ENCODE data around the gene HOXA9. TPM values are rescaled to one million over a fixed set of nuclear protein-coding genes. Genes with fewer than 3 reads are reported as not detected.

HOXA9 gene
- total RNA-seq, 1 experiment from 2014 or later: 91.0 TPM

DNA sequence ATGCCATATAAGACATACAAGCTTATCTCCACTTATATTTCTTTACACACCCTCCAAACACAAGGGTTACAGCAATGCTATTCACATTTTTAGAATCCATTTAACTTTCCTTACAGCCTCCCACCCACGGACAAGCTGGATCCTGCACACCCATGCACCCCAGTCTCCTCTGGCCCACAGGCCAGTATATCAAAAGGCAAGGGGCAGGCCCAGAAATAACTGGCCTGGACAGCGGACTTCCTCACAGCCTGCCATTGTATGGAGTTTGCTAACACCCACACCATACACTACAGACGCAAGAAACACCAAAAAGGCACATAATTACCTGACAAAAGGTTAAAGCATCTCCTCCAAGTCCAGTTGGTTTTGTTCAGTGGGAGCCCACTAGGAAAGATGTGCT, 46.8 kb downstream of the HOXA9 start:
- Histone ChIP-seq H3K36me3 (ENCODE audit: control insufficient read depth in 1 of 2, insufficient read depth in 2 of 2, low read length in 2 of 2) (no peaks in the 10 kb centered on the region), H3K9ac (ENCODE audit: low read length) (no peak overlapping the region), H3K9me2 (ENCODE audit: insufficient read depth) (no peaks in the 10 kb centered on the region), H3K4me1 (ENCODE audit: control insufficient read depth in 1 of 2, insufficient read depth in 2 of 2, low read length in 2 of 2) (peaks cover 48 to 77% of the 10 kb centered on the region in 2 experiments), H4K20me1 (ENCODE audit: insufficient read depth) (no peaks in the 10 kb centered on the region), H3K27me3 (ENCODE audit: insufficient read depth, low read length) (peaks cover 16% of the 10 kb centered on the region; the same call in 1 of the 2 replicates), H3K27ac (ENCODE audit: low read depth, low read length) (no peak overlapping the region), H3K9me3 (ENCODE audit: control insufficient read depth in 1 of 2, insufficient read depth in 1 of 2, low read depth in 1 of 2, low read length in 2 of 2) (no peaks in the 10 kb centered on the region), H3K4me3 (replicated peaks in 1 of 2; ENCODE audit: low read depth in 1 of 2, low read length in 2 of 2) (no peak overlapping the region), H3K79me2 (ENCODE audit: insufficient read depth, low read length) (no peaks in the 10 kb centered on the region), H3K4me2 (ENCODE audit: low read length) (no peak overlapping the region), H2AFZ (ENCODE audit: low read depth, low read length, poor library complexity, severe bottlenecking) (no peak overlapping the region)
- POLR2A ChIA-PET: no interaction called here
- RAD21 ChIA-PET (ENCODE audit: low non-redundant PET in 1 of 2, low total read pairs in 2 of 2, uncharacterized antibody in 2 of 2, unreplicated experiment in 2 of 2): no interaction called here
- TF ChIP-seq CEBPB (IDR thresholded peaks at IDR 0.05; ENCODE audit: low read depth): no peak
- TF ChIP-seq, protein P1, sequence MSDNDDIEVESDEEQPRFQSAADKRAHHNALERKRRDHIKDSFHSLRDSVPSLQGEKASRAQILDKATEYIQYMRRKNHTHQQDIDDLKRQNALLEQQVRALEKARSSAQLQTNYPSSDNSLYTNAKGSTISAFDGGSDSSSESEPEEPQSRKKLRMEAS (IDR thresholded peaks at IDR 0.05): no peak
- TF ChIP-seq SRF (IDR thresholded peaks at IDR 0.05; ENCODE audit: low read depth): no peak
- no peak for TF ChIP-seq ELF1 (IDR thresholded peaks at IDR 0.05; ENCODE audit: borderline replicate concordance, low read depth)
- TF ChIP-seq RAD21 (IDR thresholded peaks at IDR 0.05; ENCODE audit: low read depth): no peak
- no peak for TF ChIP-seq CBX3 (IDR thresholded peaks at IDR 0.05; ENCODE audit: low read depth)
- no peak for TF ChIP-seq FOSL1 (IDR thresholded peaks at IDR 0.05; ENCODE audit: low read depth)
- no peak for TF ChIP-seq EZH2phosphoT487 (IDR thresholded peaks at IDR 0.05; ENCODE audit: borderline replicate concordance)
- no peak for TF ChIP-seq EZH2 (IDR thresholded peaks at IDR 0.05)
- no peak for TF ChIP-seq SP1 (IDR thresholded peaks at IDR 0.05; ENCODE audit: low read depth)
- TF ChIP-seq, protein P2, sequence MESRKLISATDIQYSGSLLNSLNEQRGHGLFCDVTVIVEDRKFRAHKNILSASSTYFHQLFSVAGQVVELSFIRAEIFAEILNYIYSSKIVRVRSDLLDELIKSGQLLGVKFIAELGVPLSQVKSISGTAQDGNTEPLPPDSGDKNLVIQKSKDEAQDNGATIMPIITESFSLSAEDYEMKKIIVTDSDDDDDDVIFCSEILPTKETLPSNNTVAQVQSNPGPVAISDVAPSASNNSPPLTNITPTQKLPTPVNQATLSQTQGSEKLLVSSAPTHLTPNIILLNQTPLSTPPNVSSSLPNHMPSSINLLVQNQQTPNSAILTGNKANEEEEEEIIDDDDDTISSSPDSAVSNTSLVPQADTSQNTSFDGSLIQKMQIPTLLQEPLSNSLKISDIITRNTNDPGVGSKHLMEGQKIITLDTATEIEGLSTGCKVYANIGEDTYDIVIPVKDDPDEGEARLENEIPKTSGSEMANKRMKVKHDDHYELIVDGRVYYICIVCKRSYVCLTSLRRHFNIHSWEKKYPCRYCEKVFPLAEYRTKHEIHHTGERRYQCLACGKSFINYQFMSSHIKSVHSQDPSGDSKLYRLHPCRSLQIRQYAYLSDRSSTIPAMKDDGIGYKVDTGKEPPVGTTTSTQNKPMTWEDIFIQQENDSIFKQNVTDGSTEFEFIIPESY (IDR thresholded peaks at IDR 0.05; ENCODE audit: extremely low read depth, insufficient replicate concordance, low read length): no peak
- no peak for TF ChIP-seq ZFX (IDR thresholded peaks at IDR 0.05)
- no peak for TF ChIP-seq TCF7L2 (IDR thresholded peaks at IDR 0.05; ENCODE audit: borderline replicate concordance, extremely low read depth, insufficient read depth, insufficient read length)
- intact Hi-C loops (cut with micrococcal nuclease): no loop called here
- ATAC-seq (no peak), DNase-seq (ENCODE audit: low read depth, low spot score) (no peak)
- CTCF ChIA-PET: no interaction called here
- no TSS peak for BruUV-seq (replicated peaks)
